ENCODE data around the gene ODC1.

ODC1 gene

GRCh38 chr2:10452312-10452711, 4.2 kb upstream of the ODC1 start:
- H3K4me1 ChIP-seq (ENCODE audit: insufficient read depth, low read length): peaks cover 13% of the 10 kb centered on the region
- no peaks in the 10 kb centered on the region for H3K9me3 ChIP-seq (ENCODE audit: insufficient read depth, low read length, severe bottlenecking)
- H3K4me2 ChIP-seq (ENCODE audit: insufficient read depth, low read length): no peak overlapping the region
- peaks cover 8% of the 10 kb centered on the region for H3K79me2 ChIP-seq (ENCODE audit: insufficient read depth, low read length)
- no peaks in the 10 kb centered on the region for H3K36me3 ChIP-seq (ENCODE audit: insufficient read depth, low read length)
- no peak for ATAC-seq (ENCODE audit: insufficient read depth, low read depth)
- H2AFZ ChIP-seq (ENCODE audit: low read depth, low read length): no peak overlapping the region
- no peak overlapping the region for H3K4me3 ChIP-seq (ENCODE audit: low read depth in 1 of 2, low read length in 2 of 2)
- H4K20me1 ChIP-seq (ENCODE audit: insufficient read depth, low read length): peaks cover 3% of the 10 kb centered on the region; the same call in 1 of the 2 replicates
- H3K27ac ChIP-seq (ENCODE audit: low read length): no peak overlapping the region
- H3K27me3 ChIP-seq (ENCODE audit: insufficient read depth, low read length, poor library complexity): no peaks in the 10 kb centered on the region
- no peak for DNase-seq
- H3K9ac ChIP-seq (ENCODE audit: low read depth, low read length): no peak overlapping the region
- no peak for TF ChIP-seq EZH2 (IDR thresholded peaks at IDR 0.05; ENCODE audit: borderline replicate concordance, low read depth, low read length, severe bottlenecking)
- TF ChIP-seq, protein P1, sequence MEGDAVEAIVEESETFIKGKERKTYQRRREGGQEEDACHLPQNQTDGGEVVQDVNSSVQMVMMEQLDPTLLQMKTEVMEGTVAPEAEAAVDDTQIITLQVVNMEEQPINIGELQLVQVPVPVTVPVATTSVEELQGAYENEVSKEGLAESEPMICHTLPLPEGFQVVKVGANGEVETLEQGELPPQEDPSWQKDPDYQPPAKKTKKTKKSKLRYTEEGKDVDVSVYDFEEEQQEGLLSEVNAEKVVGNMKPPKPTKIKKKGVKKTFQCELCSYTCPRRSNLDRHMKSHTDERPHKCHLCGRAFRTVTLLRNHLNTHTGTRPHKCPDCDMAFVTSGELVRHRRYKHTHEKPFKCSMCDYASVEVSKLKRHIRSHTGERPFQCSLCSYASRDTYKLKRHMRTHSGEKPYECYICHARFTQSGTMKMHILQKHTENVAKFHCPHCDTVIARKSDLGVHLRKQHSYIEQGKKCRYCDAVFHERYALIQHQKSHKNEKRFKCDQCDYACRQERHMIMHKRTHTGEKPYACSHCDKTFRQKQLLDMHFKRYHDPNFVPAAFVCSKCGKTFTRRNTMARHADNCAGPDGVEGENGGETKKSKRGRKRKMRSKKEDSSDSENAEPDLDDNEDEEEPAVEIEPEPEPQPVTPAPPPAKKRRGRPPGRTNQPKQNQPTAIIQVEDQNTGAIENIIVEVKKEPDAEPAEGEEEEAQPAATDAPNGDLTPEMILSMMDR (IDR thresholded peaks at IDR 0.05; ENCODE audit: borderline replicate concordance, extremely low read depth, low read length, poor library complexity, severe bottlenecking): no peak

DNA sequence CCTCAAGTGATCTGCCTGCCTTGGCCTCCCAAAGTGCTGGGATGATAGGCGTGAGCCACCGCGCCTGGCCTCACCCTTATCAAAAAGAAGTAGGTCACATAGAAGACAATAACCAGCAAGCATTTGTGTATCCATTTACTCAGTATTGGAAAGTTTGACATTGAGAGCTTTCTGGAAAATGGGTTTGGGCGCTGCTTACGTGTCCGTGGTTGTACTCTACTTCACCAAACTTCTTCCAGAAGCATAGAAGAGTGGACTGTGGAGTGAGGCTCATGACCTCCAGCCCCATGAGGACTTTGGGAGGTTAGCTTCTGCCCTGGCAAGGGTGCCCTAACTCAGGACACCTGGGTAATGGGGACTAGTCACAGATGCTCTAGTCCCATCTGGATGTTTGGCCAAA, 3.7 kb upstream of the ODC1 start:
- H3K4me2 ChIP-seq (ENCODE audit: insufficient read depth, low read length): no peak overlapping the region
- no peak for ATAC-seq (ENCODE audit: insufficient read depth, low read depth)
- H3K9me3 ChIP-seq (ENCODE audit: insufficient read depth, low read length, severe bottlenecking): no peaks in the 10 kb centered on the region
- H3K27ac ChIP-seq (ENCODE audit: low read length): no peak overlapping the region
- DNase-seq: no peak
- peaks cover 13% of the 10 kb centered on the region for H3K79me2 ChIP-seq (ENCODE audit: insufficient read depth, low read length)
- TF ChIP-seq EZH2 (IDR thresholded peaks at IDR 0.05; ENCODE audit: borderline replicate concordance, low read depth, low read length, severe bottlenecking): no peak
- TF ChIP-seq, protein P1 (IDR thresholded peaks at IDR 0.05; ENCODE audit: borderline replicate concordance, extremely low read depth, low read length, poor library complexity, severe bottlenecking): no peak
- peaks cover 8% of the 10 kb centered on the region; the same call in 1 of the 2 replicates for H4K20me1 ChIP-seq (ENCODE audit: insufficient read depth, low read length)
- no peak overlapping the region for H3K4me3 ChIP-seq (ENCODE audit: low read depth in 1 of 2, low read length in 2 of 2)
- no peak overlapping the region for H2AFZ ChIP-seq (ENCODE audit: low read depth, low read length)
- no peak overlapping the region for H3K9ac ChIP-seq (ENCODE audit: low read depth, low read length)
- H3K36me3 ChIP-seq (ENCODE audit: insufficient read depth, low read length): no peaks in the 10 kb centered on the region
- H3K27me3 ChIP-seq (ENCODE audit: insufficient read depth, low read length, poor library complexity): no peaks in the 10 kb centered on the region
- peaks cover 17% of the 10 kb centered on the region for H3K4me1 ChIP-seq (ENCODE audit: insufficient read depth, low read length)

DNA sequence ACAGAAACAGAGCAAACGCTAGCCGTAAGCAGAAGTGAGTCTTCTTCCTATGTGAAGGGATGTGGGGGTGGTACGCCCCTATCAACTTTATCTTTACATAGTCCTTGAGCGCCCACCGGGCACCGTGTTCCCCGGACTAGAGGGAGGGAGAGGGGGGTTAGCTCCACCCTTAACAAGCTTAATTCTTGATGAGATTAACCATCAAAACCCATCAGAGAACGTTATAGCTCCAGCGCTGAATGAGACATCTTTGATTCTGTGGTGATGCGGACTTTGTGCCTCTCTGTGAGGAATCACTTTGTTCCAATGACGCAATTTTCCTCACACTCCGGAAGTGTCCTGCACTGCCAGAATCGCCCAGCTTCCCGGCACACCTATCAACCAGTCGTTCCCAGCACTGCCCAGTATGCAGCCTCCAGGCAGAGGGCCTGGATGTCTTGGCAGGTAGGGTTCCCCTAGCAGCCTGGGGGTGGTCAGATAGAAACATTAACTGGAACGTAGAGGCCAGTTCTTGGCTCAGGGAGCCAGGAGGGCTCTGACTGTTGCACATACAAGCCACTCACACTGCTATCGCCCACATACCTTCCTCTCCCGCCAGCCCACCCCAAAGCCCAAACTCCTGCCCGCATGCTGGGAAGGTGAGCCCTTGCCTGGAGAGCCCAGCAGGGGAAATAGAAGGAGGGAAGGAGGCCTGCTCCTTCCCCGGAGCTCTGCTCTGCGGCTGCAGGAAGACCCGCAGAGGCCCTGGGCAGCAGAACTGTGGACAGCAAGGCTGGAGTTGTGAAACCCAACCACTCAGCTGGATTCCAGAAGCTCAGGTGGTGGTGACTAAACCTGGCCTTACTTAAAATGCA, 1.9 kb upstream of the ODC1 start:
- Histone ChIP-seq H2AFZ (ENCODE audit: low read depth, low read length) (no peak overlapping the region), H3K9ac (ENCODE audit: low read depth, low read length) (no peak overlapping the region), H3K79me2 (ENCODE audit: insufficient read depth, low read length) (peaks cover 30% of the 10 kb centered on the region), H3K4me1 (ENCODE audit: insufficient read depth, low read length) (peaks cover 33% of the 10 kb centered on the region), H3K27me3 (ENCODE audit: insufficient read depth, low read length, poor library complexity) (no peaks in the 10 kb centered on the region), H3K9me3 (ENCODE audit: insufficient read depth, low read length, severe bottlenecking) (no peaks in the 10 kb centered on the region), H3K36me3 (ENCODE audit: insufficient read depth, low read length) (peaks cover 7% of the 10 kb centered on the region), H4K20me1 (ENCODE audit: insufficient read depth, low read length) (peaks cover 20% of the 10 kb centered on the region; the same call in 1 of the 2 replicates), H3K4me2 (ENCODE audit: insufficient read depth, low read length) (peak overlapping the region; percentile 89; the same call in 1 of the 2 replicates), H3K4me3 (ENCODE audit: low read depth in 1 of 2, low read length in 2 of 2) (no peak overlapping the region), H3K27ac (ENCODE audit: low read length) (no peak overlapping the region)
- ATAC-seq (ENCODE audit: insufficient read depth, low read depth) (no peak), DNase-seq (no peak)
- TF ChIP-seq, protein P1 (IDR thresholded peaks at IDR 0.05; ENCODE audit: borderline replicate concordance, extremely low read depth, low read length, poor library complexity, severe bottlenecking): no peak
- TF ChIP-seq EZH2 (IDR thresholded peaks at IDR 0.05; ENCODE audit: borderline replicate concordance, low read depth, low read length, severe bottlenecking): no peak
